ENCODE data around the gene KRTAP10-4.

- TF ChIP-seq POLR2A (IDR thresholded peaks at IDR 0.05): no peak
- no peak for TF ChIP-seq CTCF (IDR thresholded peaks at IDR 0.05)
Measured at GRCh38 chr21:44535963-44536362, 37.6 kb upstream of the KRTAP10-4 start.

Measured in prostate gland (tissue), 2 donors.